SIG-M5 (cell line): Measurements from ENCODE around the gene CNNM2.
"Not testable (repeated sequence)": the region's sequence is repeated elsewhere in the genome, so short reads cannot be mapped to it uniquely, and the experiment has no call there.

Source experiments
- DNase-seq: peaks from one replicate; lab custom pipeline; 2025; lab: John Stamatoyannopoulos, UW

Gene CNNM2

GRCh38 chr10:102967123-102967522 is 49.0 kb downstream of the CNNM2 start:
- no peak for DNase-seq

- no peak for DNase-seq
These were observed 52.7 kb downstream of the CNNM2 start for GRCh38 chr10:102970562-102971340.

GRCh38 chr10:102975483-102976379 is 57.6 kb downstream of the CNNM2 start:
- no peak for DNase-seq

GRCh38 chr10:102976380-102976726 is 58.3 kb downstream of the CNNM2 start:
- not testable (repeated sequence) for DNase-seq

GRCh38 chr10:102982296-102982695 is 64.2 kb downstream of the CNNM2 start:
- DNase-seq, result no peak

GRCh38 chr10:102984086-102984485 is 66.0 kb downstream of the CNNM2 start:
- DNase-seq, result no peak

- no peak for DNase-seq
These were observed 67.7 kb downstream of the CNNM2 start for GRCh38 chr10:102985811-102986210.

GRCh38 chr10:102988404-102989314 is 70.6 kb downstream of the CNNM2 start:
- DNase-seq, result no peak

GRCh38 chr10:102994531-102995295 is 76.6 kb downstream of the CNNM2 start:
- DNase-seq, result no peak

- no peak for DNase-seq
These were observed 78.8 kb downstream of the CNNM2 start for GRCh38 chr10:102996876-102997275.

- no peak for DNase-seq
These were observed 79.9 kb downstream of the CNNM2 start for GRCh38 chr10:102997998-102998397.

- DNase-seq, result no peak
These were observed 80.4 kb downstream of the CNNM2 start for GRCh38 chr10:102998399-102998907.

- not testable (repeated sequence) for DNase-seq
These were observed 82.0 kb downstream of the CNNM2 start for GRCh38 chr10:103000050-103000449.

GRCh38 chr10:103007017-103007416 is 88.9 kb downstream of the CNNM2 start:
- DNase-seq, result no peak

GRCh38 chr10:103013416-103013815 is 95.3 kb downstream of the CNNM2 start:
- no peak for DNase-seq

GRCh38 chr10:103019425-103019824 is 101.3 kb downstream of the CNNM2 start:
- DNase-seq, result no peak

- DNase-seq, result no peak
These were observed 103.2 kb downstream of the CNNM2 start for GRCh38 chr10:103021150-103021899.

GRCh38 chr10:103021900-103022293 is 103.8 kb downstream of the CNNM2 start:
- DNase-seq, result no peak

- DNase-seq, result no peak
These were observed 107.6 kb downstream of the CNNM2 start for GRCh38 chr10:103025696-103026095.

- no peak for DNase-seq
These were observed 120.5 kb downstream of the CNNM2 start for GRCh38 chr10:103038570-103038969.
